ENCODE measurements around the gene GALNTL6.
"Not testable (repeated sequence)": the region's sequence is repeated elsewhere in the genome, so short reads cannot be mapped to it uniquely, and the experiment has no call there.

The GALNTL6 gene

GRCh38 chr4:172734555-172734954, 921.4 kb downstream of the GALNTL6 start:
- DNase-seq (ENCODE audit: low read depth in 2 of 2): no peak

GRCh38 chr4:172736046-172736445, 922.8 kb downstream of the GALNTL6 start:
- no peak for DNase-seq (ENCODE audit: low read depth in 2 of 2)

- no peak for DNase-seq (ENCODE audit: low read depth in 2 of 2)
Observed at GRCh38 chr4:172740434-172740833, 927.2 kb downstream of the GALNTL6 start.

GRCh38 chr4:172750910-172751309, 937.7 kb downstream of the GALNTL6 start:
- no peak for DNase-seq (ENCODE audit: low read depth in 2 of 2)

- no peak for DNase-seq (ENCODE audit: low read depth in 2 of 2)
Observed at GRCh38 chr4:172751550-172751949, 938.3 kb downstream of the GALNTL6 start.

GRCh38 chr4:172758586-172759340, 945.6 kb downstream of the GALNTL6 start:
- DNase-seq (ENCODE audit: low read depth in 2 of 2): no peak

GRCh38 chr4:172760512-172760911, 947.3 kb downstream of the GALNTL6 start:
- DNase-seq (ENCODE audit: low read depth in 2 of 2): no peak

GRCh38 chr4:172762895-172763294, 949.7 kb downstream of the GALNTL6 start:
- no peak for DNase-seq (ENCODE audit: low read depth in 2 of 2)

GRCh38 chr4:172770787-172771186, 957.6 kb downstream of the GALNTL6 start:
- no peak for DNase-seq (ENCODE audit: low read depth in 2 of 2)

GRCh38 chr4:172772781-172773180, 959.6 kb downstream of the GALNTL6 start:
- DNase-seq (ENCODE audit: low read depth in 2 of 2): no peak

GRCh38 chr4:172776203-172776861, 963.1 kb downstream of the GALNTL6 start:
- DNase-seq (ENCODE audit: low read depth in 2 of 2): no peak

- no peak for DNase-seq (ENCODE audit: low read depth in 2 of 2)
Observed at GRCh38 chr4:172777729-172778431, 964.7 kb downstream of the GALNTL6 start.

GRCh38 chr4:172778583-172778982, 965.4 kb downstream of the GALNTL6 start:
- DNase-seq (ENCODE audit: low read depth in 2 of 2): no peak

- DNase-seq (ENCODE audit: low read depth in 2 of 2): no peak
Observed at GRCh38 chr4:172780566-172781081, 967.4 kb downstream of the GALNTL6 start.

- no peak for DNase-seq (ENCODE audit: low read depth in 2 of 2)
Observed at GRCh38 chr4:172785613-172786012, 972.4 kb downstream of the GALNTL6 start.

- no peak for DNase-seq (ENCODE audit: low read depth in 2 of 2)
Observed at GRCh38 chr4:172786039-172786792, 973.0 kb downstream of the GALNTL6 start.

- DNase-seq (ENCODE audit: low read depth in 2 of 2): no peak
Observed at GRCh38 chr4:172787111-172787510, 973.9 kb downstream of the GALNTL6 start.

- DNase-seq (ENCODE audit: low read depth in 2 of 2): no peak
Observed at GRCh38 chr4:172791841-172792240, 978.6 kb downstream of the GALNTL6 start.

GRCh38 chr4:172793565-172794306, 980.5 kb downstream of the GALNTL6 start:
- DNase-seq (ENCODE audit: low read depth in 2 of 2): no peak

GRCh38 chr4:172794307-172794703, 981.1 kb downstream of the GALNTL6 start:
- no peak for DNase-seq (ENCODE audit: low read depth in 2 of 2)

GRCh38 chr4:172797281-172797680, 984.1 kb downstream of the GALNTL6 start:
- not testable (repeated sequence) for DNase-seq (ENCODE audit: low read depth in 2 of 2)

Data from stimulated activated CD4-positive, alpha-beta T cell treated with anti-CD3 and anti-CD28 coated beads, Interleukin-12 subunit alpha, Interleukin-12 subunit beta, amount 100 ng/mL, for 24 hours (primary cell).